B cell (primary cell): ENCODE measurements around the gene PDZD11.

Source experiments
- CTCF ChIP-seq: fragments of 200-600 bp; IDR thresholded peaks from one replicate; pipeline ENCODE4 v1.8.0; 2022; ENCODE audit warnings: antibody characterized with exemption, mild to moderate bottlenecking
- EZH2 ChIP-seq: IDR thresholded peaks from 2 replicates; pipeline ENCODE4 v1.6.1; 2012; ENCODE audit warnings: borderline replicate concordance, low read depth, mild to moderate bottlenecking, moderate library complexity, low read length; ENCODE audit not compliant: insufficient read depth, poor library complexity, severe bottlenecking

GRCh38 chrX:70331161-70331560 lies 41.4 kb upstream of the PDZD11 start:
- no peak for TF ChIP-seq CTCF
- no peak for TF ChIP-seq EZH2
